ENCODE data around the gene NEGR1.

The NEGR1 gene

DNA sequence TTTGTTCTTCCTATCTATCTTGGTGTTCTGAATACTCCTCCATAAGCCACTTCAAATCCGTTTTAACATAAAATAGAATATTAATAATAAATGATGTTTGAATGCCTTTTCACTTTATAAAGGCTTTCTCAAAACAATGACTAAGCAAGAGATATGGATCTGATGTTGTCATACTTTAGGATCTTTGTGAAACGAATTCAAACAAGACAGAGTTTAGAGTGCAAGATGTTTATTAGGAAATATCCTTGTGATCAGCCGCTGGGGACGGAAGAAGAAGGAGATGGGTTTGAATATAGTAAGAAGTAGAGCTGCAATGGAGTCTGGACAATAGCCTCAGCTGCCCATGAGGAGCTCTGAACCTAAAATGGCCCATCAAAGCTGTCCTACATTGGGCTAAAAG, 351.8 kb downstream of the NEGR1 start:
- H3K4me3 ChIP-seq (ENCODE audit: low read depth, low read length): no peak overlapping the region
- TF ChIP-seq, protein P1, sequence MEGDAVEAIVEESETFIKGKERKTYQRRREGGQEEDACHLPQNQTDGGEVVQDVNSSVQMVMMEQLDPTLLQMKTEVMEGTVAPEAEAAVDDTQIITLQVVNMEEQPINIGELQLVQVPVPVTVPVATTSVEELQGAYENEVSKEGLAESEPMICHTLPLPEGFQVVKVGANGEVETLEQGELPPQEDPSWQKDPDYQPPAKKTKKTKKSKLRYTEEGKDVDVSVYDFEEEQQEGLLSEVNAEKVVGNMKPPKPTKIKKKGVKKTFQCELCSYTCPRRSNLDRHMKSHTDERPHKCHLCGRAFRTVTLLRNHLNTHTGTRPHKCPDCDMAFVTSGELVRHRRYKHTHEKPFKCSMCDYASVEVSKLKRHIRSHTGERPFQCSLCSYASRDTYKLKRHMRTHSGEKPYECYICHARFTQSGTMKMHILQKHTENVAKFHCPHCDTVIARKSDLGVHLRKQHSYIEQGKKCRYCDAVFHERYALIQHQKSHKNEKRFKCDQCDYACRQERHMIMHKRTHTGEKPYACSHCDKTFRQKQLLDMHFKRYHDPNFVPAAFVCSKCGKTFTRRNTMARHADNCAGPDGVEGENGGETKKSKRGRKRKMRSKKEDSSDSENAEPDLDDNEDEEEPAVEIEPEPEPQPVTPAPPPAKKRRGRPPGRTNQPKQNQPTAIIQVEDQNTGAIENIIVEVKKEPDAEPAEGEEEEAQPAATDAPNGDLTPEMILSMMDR (IDR thresholded peaks at IDR 0.05; ENCODE audit: borderline replicate concordance, insufficient read depth, low read depth, low read length): no peak

DNA sequence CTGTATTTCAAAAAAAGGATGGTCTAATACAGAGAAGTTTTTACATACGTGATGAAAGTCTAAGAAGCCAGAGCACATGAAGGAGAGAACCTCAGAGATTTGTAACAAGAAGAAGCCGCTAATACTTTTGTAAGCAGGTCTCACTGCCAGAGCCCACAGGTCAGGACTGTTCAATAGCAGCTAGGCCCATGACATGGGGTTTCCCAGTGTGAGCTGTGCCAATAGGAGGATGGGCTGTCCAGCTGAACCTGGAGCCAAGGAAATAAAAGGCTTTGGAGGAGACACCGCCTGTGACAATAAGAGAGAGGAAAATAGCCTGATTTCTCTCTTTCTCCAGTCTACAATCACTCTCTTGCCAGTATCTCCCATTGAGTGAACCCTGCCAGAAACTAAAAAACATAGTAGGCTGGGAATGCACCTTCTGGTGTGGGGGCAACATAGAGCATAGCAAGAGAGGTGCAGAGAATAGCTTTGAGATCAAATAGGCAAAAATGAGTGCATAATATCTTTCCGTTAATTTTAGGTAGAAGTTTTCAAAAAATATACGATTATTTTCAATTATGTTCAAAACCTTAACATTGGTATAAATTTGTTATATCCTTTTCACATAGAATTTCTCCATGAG, 360.3 kb downstream of the NEGR1 start:
- no peak overlapping the region for H3K4me3 ChIP-seq (ENCODE audit: low read depth, low read length)
- TF ChIP-seq, protein P1 (IDR thresholded peaks at IDR 0.05; ENCODE audit: borderline replicate concordance, insufficient read depth, low read depth, low read length): no peak

DNA sequence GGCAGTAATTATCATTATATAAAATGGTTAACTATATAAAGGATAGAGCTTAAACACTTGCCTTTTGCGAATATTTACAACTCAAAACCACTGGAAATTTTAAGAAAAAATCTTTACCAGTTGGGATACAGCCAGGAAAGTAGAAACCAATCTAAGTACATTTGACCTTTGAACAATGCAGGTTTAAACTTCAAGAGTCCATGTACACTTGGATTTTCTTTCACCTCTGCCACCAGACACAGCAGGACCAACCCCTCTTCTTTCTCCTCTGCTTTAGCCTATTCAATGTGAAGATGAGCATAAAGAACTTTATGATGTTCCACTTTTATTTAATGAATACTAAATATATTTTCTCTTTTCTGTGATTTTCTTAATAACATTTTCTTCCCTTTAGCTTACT, 361.1 kb downstream of the NEGR1 start:
- TF ChIP-seq, protein P1 (IDR thresholded peaks at IDR 0.05; ENCODE audit: borderline replicate concordance, insufficient read depth, low read depth, low read length): no peak

DNA sequence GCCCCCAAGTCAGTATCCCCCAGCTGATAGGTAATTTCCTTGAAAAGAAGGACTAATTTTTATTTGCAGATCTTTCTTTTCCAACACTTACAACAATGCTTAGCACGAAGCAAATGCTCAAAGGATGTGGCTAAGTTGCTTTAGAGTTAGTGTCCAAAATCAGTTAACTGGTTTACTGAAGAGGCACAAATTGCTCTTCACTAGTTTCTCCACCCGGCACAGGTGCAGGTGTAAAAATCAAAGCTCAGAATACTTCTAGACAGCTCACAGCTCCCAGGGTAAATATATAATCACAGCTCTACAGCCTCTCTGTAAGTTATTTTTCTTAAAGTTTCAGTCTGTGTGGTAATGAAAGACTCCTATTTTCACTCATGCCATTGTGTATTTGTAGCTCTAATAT, 361.8 kb downstream of the NEGR1 start:
- H3K4me3 ChIP-seq (ENCODE audit: low read depth, low read length): no peak overlapping the region
- TF ChIP-seq, protein P1 (IDR thresholded peaks at IDR 0.05; ENCODE audit: borderline replicate concordance, insufficient read depth, low read depth, low read length): no peak

More for the DNA sequence above, 361.1 kb downstream of the NEGR1 start:
- no peak overlapping the region for H3K4me3 ChIP-seq (ENCODE audit: low read depth, low read length)

DNA sequence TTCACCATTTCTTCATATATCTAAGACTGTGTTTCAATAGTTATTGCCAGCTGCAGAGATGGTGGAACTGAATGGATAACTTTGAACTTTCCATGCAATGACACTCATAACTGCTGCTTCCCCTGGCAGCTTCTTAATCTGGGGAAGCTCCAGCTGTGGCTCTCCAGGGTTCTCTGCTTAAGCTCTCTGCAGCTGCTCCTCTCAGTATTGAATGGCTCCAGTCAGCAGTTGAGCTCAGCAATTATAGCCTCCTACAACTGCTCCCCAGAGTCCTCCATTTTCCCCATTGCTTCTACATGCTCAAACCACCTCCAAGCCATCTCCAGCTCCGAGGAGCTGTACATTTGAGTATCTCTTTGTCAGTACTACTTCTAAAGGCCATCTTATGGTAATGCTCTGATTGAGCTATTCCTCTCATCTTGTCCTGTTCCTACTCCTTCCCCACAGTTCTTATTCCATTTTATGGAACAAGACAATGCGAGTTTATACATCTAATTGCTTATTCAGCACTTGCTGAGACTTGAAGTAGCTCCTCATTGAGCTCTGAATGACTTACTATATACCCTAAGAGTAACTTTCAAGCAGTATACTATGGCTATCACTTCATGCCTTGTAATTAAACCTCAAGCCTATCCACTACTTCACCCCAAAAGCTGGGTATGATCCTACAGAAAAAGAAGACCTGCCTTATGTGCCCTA, 362.4 kb downstream of the NEGR1 start:
- TF ChIP-seq, protein P1 (IDR thresholded peaks at IDR 0.05; ENCODE audit: borderline replicate concordance, insufficient read depth, low read depth, low read length): no peak
- no peak overlapping the region for H3K4me3 ChIP-seq (ENCODE audit: low read depth, low read length)

DNA sequence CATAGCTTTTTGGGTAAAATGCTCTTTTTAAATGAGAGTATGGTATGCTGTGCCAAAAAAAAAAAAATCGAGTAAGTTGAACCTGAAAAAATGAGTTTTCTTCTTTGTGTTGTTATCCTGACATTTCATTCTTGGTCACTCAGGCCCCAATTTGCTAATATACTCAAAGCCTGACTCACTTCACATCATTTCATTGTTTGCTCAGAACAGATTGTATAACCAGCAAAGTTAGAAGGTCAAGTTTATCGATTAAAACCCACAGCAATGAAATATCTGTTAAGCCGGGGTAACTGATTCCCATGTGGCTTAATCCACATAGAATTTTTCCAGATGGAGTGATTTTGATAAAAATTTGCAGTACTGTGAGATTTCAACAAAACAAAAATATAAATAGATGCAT, 363.7 kb downstream of the NEGR1 start:
- TF ChIP-seq, protein P1 (IDR thresholded peaks at IDR 0.05; ENCODE audit: borderline replicate concordance, insufficient read depth, low read depth, low read length): no peak
- no peak overlapping the region for H3K4me3 ChIP-seq (ENCODE audit: low read depth, low read length)

DNA sequence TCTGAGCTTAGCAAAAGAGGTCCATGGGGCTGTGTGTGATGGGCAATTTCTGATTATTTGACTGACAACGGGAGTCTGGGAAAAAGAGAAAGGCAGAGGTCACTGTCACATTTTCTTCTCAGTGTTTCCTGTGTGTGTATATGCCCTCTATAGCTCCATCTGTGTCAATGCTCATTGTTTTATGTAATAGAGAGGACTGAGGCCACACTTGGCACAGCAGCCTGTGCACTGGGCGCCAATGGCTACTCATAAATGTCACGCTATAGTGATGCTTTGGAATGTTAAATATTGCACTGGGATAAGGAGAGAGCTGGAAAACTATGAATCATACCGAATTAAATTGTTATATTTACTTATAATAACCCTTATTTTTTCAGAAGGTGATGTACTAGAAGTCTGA, 365.4 kb downstream of the NEGR1 start:
- no peak overlapping the region for H3K4me3 ChIP-seq (ENCODE audit: low read depth, low read length)
- TF ChIP-seq, protein P1 (IDR thresholded peaks at IDR 0.05; ENCODE audit: borderline replicate concordance, insufficient read depth, low read depth, low read length): no peak
